ENCODE results near the gene ZBTB47. TPM values are rescaled to one million over a fixed set of nuclear protein-coding genes. Genes with fewer than 3 reads are reported as not detected.

ZBTB47 gene
- total RNA-seq, 2 experiments from 2014 or later, result 0.18 to 0.34 TPM

DNA sequence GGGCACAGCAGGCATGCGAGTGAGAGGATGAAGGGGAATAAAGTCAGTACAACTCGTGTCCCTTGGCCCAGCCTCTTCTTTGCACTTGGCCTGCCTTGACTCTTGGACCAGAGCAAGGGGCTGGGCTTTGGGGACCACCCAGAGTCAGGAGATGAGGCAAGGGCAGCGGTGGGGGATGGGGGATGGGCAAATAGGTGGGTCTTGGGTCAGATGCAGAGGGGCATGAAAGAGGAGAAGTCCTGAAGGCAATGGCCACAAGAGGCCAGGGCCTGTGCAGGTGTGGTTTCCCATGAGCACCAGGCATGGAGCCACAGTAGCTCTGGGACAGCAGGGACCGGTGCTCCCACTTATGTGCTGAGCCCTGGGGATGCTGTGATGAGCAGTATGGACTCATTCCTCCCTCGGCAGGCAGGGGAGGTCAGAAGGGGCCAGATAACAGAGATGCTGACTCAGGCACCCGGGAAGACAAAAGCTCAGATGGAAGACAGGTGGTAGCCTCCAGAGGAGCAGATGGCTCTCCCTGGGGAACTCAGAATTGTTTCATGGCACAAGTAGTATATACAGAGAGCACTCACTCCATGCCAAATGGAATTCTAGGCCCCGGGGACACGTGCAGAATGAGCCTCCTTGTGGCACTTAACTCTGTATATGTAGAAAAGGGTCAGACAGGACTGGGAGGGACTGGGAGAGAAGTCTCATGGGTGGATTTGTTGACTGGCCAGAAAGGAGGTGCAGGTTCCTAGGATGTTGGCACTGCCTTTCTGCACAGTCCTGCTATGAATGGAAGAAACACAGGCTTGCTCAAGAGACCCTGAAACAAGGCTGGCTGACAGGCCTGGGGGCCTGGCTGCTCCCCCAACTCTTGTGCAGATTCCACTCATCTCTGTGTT is 14.3 kb downstream of the ZBTB47 start:
- CTCF ChIA-PET, result no interaction called here
- ATAC-seq, result no peak
- POLR2A ChIA-PET, result no interaction called here
- Mint-ChIP-seq H3K4me1 (ENCODE audit: low read depth) (no peaks in the 10 kb centered on the region), H3K4me3 (no peak overlapping the region), H3K27me3 (ENCODE audit: low read depth) (no peaks in the 10 kb centered on the region), H3K27ac (no peak overlapping the region), H3K9me3 (ENCODE audit: insufficient read depth) (no peaks in the 10 kb centered on the region), H3K36me3 (ENCODE audit: low read depth) (no peaks in the 10 kb centered on the region)
- DNase-seq, result no peak

DNA sequence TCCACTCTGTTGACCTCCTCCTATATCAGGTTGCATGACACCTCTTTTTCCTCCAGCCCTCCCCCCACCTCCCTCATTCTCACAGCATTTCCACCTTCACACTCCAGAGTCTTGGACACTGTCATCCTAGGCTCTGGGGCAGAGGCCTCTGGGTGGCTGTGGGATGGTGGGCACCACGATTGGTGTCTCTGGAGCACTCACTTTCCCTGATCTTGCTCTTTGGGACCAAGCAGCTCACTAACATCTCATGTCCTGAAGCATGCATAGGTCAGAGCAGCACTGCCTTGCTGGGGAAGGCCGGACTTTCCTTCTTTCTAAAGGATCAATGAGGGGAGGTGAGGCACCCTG is 14.9 kb downstream of the ZBTB47 start:
- H3K9me3 Mint-ChIP-seq (ENCODE audit: insufficient read depth), result no peaks in the 10 kb centered on the region
- ATAC-seq, result no peak
- H3K27me3 Mint-ChIP-seq (ENCODE audit: low read depth), result no peaks in the 10 kb centered on the region
- H3K4me1 Mint-ChIP-seq (ENCODE audit: low read depth), result no peaks in the 10 kb centered on the region
- ChIA-PET POLR2A (no interaction called here), CTCF (no interaction called here)
- DNase-seq, result no peak
- H3K27ac Mint-ChIP-seq, result no peak overlapping the region
- no peak overlapping the region for H3K4me3 Mint-ChIP-seq
- H3K36me3 Mint-ChIP-seq (ENCODE audit: low read depth), result no peaks in the 10 kb centered on the region

DNA sequence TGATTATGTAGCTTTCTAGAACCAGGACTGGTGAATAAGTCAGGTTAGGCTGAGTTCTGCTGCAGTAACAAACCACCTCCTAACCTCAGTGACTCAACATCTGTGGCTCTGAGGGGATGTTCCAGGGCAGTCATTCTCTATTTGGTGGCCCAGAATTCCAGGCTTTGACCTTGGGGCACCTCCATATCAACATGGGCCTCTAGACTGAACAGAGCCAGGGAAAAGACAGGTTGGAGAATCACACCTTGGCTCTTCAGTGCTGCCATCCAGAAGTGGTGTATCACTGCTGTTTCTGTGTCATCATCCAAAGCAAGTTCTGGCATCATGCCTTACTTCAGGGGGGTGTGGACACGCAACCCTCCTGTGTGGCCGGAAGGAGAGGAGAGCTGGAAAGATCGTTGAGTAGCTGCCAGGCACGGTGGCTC is 15.3 kb downstream of the ZBTB47 start:
- Mint-ChIP-seq H3K36me3 (ENCODE audit: low read depth) (no peaks in the 10 kb centered on the region), H3K27me3 (ENCODE audit: low read depth) (no peaks in the 10 kb centered on the region), H3K4me3 (no peak overlapping the region), H3K9me3 (ENCODE audit: insufficient read depth) (no peaks in the 10 kb centered on the region), H3K4me1 (ENCODE audit: low read depth) (no peaks in the 10 kb centered on the region), H3K27ac (no peak overlapping the region)
- CTCF ChIA-PET, result no interaction called here
- no peak for DNase-seq
- no peak for ATAC-seq
- POLR2A ChIA-PET, result no interaction called here

DNA sequence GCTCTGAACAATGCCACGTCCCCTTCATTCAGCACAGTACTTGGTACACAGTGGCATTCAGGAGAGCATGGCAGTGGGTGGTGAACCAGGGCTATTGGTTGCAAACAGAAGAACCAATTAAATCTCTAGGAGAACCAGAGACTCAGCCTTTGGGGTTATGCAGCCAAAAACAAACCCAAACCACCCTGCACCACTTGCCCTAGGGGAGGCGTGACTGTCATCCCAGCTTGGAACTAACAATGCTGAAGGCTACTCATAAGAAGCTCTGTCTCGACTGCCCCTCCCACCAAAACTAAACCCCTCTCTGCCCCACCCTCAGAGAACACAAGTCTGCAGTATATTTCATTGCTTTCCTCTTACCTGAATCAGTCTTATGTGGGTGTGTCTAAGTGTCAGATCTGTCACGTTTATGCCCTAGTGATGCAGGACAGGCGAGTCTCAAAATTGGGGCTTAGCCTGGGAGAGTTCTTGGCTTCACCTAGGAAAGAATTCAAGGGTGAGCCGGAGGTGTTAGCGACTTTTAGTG is 16.6 kb downstream of the ZBTB47 start:
- ATAC-seq (no peak), DNase-seq (no peak)
- Mint-ChIP-seq H3K27me3 (ENCODE audit: low read depth) (peaks cover 5% of the 10 kb centered on the region), H3K9me3 (ENCODE audit: insufficient read depth) (no peaks in the 10 kb centered on the region), H3K36me3 (ENCODE audit: low read depth) (no peaks in the 10 kb centered on the region), H3K27ac (no peak overlapping the region), H3K4me1 (ENCODE audit: low read depth) (no peaks in the 10 kb centered on the region), H3K4me3 (no peak overlapping the region)
- POLR2A ChIA-PET, result interaction anchor here (0.7 kb wide), 1 partner anchor 1519 kb away, joined by 3 read pairs; no protein-coding TSS in a partner anchor
- CTCF ChIA-PET, result no interaction called here

DNA sequence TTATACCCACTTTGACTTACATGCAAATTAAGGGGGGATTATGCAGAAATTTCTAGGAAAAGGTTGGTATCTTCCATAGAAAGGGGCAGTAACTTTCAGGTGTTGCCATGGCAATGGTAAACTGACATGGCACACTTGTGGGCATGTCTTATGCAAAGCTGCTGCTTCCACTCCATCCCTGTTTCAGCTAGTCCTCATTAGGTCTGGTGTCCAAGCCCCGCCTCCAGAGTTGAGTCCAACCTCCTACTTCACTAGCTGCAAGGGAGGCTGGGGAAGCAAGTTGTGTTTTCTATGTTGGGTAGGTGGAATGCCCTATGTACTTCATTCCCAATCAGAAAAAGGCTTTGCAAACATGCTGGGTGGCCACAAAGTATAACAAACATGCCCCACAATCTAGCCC is 17.2 kb downstream of the ZBTB47 start:
- Mint-ChIP-seq H3K27ac (no peak overlapping the region), H3K36me3 (ENCODE audit: low read depth) (no peaks in the 10 kb centered on the region), H3K4me1 (ENCODE audit: low read depth) (no peaks in the 10 kb centered on the region), H3K27me3 (ENCODE audit: low read depth) (peaks cover 5% of the 10 kb centered on the region), H3K9me3 (ENCODE audit: insufficient read depth) (no peaks in the 10 kb centered on the region), H3K4me3 (no peak overlapping the region)
- ATAC-seq (no peak), DNase-seq (no peak)
- CTCF ChIA-PET, result no interaction called here
- POLR2A ChIA-PET, result no interaction called here

DNA sequence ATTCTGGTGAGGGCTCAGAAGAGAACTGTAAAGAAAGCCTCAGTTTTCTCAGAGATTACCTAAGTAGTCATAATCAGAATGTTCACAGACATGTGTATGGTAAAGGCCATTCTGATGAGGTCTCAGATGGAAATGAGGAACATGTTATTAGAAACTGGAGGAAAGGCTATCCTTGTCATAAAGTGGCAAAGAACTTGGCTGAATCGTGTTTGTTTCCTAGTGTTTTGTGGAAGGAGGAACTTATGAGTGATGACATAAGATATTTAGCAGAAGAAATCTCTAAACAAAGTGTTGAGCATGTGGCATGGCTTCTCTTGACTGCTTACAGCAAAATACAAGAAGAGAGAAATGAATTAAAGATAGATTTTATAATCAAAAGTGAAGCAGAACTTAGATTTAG is 19.0 kb downstream of the ZBTB47 start:
- ChIA-PET CTCF (no interaction called here), POLR2A (no interaction called here)
- no peak overlapping the region for H3K4me3 Mint-ChIP-seq
- no peaks in the 10 kb centered on the region for H3K36me3 Mint-ChIP-seq (ENCODE audit: low read depth)
- no peak overlapping the region for H3K27ac Mint-ChIP-seq
- peaks cover 5% of the 10 kb centered on the region for H3K27me3 Mint-ChIP-seq (ENCODE audit: low read depth)
- DNase-seq, result no peak
- ATAC-seq, result no peak
- peaks cover 9% of the 10 kb centered on the region for H3K9me3 Mint-ChIP-seq (ENCODE audit: insufficient read depth)
- H3K4me1 Mint-ChIP-seq (ENCODE audit: low read depth), result no peaks in the 10 kb centered on the region

DNA sequence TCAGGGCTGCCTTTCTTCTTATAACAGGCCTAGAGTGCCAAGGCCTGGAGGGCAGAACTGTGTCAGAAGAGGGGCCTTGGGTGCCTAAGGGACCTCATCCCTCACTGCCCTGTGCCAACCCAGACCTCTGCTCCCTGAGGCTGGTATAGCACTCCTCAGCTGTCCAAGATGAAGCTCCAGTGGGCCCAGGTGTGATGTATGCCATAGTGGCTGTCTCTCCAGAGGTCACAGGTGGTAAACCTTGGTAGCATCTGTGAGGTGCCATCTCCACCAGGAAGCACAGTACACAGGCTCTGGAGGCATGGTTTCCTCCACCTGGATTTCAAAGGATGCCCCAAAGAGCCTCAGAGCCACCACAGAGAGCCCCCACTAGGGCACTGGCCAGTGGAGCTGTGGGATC is 19.6 kb downstream of the ZBTB47 start:
- no peak for DNase-seq
- H3K27ac Mint-ChIP-seq, result no peak overlapping the region

DNA sequence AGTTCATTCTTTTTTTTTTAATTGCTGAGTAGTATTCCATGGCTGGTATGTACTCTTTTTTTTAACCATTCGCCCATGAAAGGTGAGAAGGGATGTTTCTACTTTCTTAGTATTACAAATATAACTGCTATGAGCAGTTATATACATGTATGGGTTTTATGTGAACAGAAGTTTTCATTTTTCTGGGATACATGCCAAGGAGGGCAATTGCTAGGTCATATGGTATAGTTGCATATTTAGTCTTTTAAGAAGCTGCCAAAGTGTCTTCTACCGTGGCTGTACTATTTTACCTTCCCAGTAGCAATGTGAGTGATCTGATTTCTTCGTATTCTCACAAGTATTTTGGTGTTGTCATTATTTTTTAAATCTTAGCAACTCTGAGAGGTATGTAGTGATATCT is 20.6 kb downstream of the ZBTB47 start:
- no peak overlapping the region for H3K27ac Mint-ChIP-seq
- ATAC-seq, result no peak
- no peak overlapping the region for H3K4me3 Mint-ChIP-seq

More for the DNA sequence above, 19.6 kb downstream of the ZBTB47 start:
- CTCF ChIA-PET, result no interaction called here
- POLR2A ChIA-PET, result no interaction called here
- H3K36me3 Mint-ChIP-seq (ENCODE audit: low read depth), result no peaks in the 10 kb centered on the region
- H3K9me3 Mint-ChIP-seq (ENCODE audit: insufficient read depth), result peaks cover 9% of the 10 kb centered on the region
- no peaks in the 10 kb centered on the region for H3K4me1 Mint-ChIP-seq (ENCODE audit: low read depth)
- H3K27me3 Mint-ChIP-seq (ENCODE audit: low read depth), result peaks cover 10% of the 10 kb centered on the region
- no peak overlapping the region for H3K4me3 Mint-ChIP-seq
- no peak for ATAC-seq

DNA sequence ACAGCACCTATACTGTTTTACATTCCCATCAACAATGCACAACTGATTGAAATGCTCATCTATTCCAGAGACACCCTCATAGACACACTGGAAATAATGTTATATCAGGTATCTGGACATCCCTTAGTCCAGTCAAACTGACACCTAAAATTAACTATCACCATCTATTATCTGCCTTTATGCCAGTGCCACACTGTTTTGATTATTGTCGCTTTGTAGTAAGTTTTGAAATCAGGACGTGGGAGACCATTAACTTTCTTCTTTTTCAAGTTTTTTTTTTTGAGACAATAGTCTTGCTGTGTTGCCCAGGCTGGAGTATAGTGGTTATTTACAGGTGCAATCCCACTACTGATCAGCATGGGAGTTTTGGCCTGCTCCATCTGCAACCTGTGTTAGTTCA is 22.4 kb downstream of the ZBTB47 start:
- Mint-ChIP-seq H3K4me3 (no peak overlapping the region), H3K36me3 (ENCODE audit: low read depth) (no peaks in the 10 kb centered on the region), H3K4me1 (ENCODE audit: low read depth) (no peaks in the 10 kb centered on the region), H3K27ac (no peak overlapping the region), H3K27me3 (ENCODE audit: low read depth) (peaks cover 10% of the 10 kb centered on the region), H3K9me3 (ENCODE audit: insufficient read depth) (peaks cover 9% of the 10 kb centered on the region)
- ATAC-seq (no peak), DNase-seq (no peak)
- ChIA-PET POLR2A (no interaction called here), CTCF (no interaction called here)

More for the DNA sequence above, 20.6 kb downstream of the ZBTB47 start:
- CTCF ChIA-PET, result no interaction called here
- no peaks in the 10 kb centered on the region for H3K4me1 Mint-ChIP-seq (ENCODE audit: low read depth)
- POLR2A ChIA-PET, result no interaction called here
- DNase-seq, result no peak
- no peaks in the 10 kb centered on the region for H3K36me3 Mint-ChIP-seq (ENCODE audit: low read depth)
- H3K27me3 Mint-ChIP-seq (ENCODE audit: low read depth), result peaks cover 10% of the 10 kb centered on the region
- H3K9me3 Mint-ChIP-seq (ENCODE audit: insufficient read depth), result peaks cover 9% of the 10 kb centered on the region

DNA sequence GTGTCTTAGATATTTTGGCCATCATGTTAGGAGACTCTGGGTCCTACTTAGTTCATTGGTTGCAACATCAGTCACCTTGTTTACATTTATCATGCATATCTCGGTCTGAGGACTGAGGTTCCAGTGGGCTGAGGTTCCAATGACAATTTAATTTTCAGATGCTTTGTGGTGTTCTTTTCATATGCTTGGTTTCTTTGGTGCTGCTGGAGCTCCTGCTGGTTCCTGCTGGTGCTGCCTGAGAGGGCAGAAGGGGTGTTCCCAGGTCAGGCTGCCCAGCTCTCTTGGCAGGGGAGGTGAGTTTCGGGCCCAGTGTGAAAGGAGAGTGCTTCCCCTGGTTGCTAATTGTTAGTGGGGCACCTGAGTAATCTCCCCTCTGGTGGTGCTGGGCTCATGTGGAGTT is 24.9 kb downstream of the ZBTB47 start:
- POLR2A ChIA-PET, result no interaction called here
- Mint-ChIP-seq H3K27me3 (ENCODE audit: low read depth) (peaks cover 13% of the 10 kb centered on the region), H3K4me1 (ENCODE audit: low read depth) (no peaks in the 10 kb centered on the region), H3K9me3 (ENCODE audit: insufficient read depth) (peaks cover 9% of the 10 kb centered on the region), H3K27ac (no peak overlapping the region), H3K36me3 (ENCODE audit: low read depth) (no peaks in the 10 kb centered on the region), H3K4me3 (no peak overlapping the region)
- DNase-seq (no peak), ATAC-seq (no peak)
- CTCF ChIA-PET, result no interaction called here

DNA sequence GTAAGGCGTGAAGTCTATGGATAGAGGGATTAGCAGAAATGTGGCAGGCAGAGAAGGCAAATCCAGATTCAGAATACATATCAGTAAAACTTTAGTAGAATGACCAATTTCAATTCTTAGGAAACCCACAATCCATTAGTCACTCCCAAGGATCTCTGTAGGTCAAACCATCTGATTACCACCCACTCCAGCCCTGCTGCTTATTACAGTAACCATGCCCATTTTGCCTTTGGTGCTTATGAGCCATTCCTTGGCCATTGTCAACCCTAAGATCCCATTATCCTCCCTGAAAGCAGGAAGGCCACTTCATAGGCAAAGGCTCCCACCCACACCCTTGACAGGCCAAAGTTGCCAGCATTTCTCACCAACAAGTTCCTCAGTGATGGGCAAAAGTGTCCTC is 26.8 kb downstream of the ZBTB47 start:
- Mint-ChIP-seq H3K27ac (no peak overlapping the region), H3K27me3 (ENCODE audit: low read depth) (peaks cover 11% of the 10 kb centered on the region), H3K9me3 (ENCODE audit: insufficient read depth) (peaks cover 9% of the 10 kb centered on the region), H3K4me1 (ENCODE audit: low read depth) (no peaks in the 10 kb centered on the region), H3K36me3 (ENCODE audit: low read depth) (no peaks in the 10 kb centered on the region), H3K4me3 (no peak overlapping the region)
- CTCF ChIA-PET, result no interaction called here
- no peak for DNase-seq
- no peak for ATAC-seq
- POLR2A ChIA-PET, result no interaction called here

DNA sequence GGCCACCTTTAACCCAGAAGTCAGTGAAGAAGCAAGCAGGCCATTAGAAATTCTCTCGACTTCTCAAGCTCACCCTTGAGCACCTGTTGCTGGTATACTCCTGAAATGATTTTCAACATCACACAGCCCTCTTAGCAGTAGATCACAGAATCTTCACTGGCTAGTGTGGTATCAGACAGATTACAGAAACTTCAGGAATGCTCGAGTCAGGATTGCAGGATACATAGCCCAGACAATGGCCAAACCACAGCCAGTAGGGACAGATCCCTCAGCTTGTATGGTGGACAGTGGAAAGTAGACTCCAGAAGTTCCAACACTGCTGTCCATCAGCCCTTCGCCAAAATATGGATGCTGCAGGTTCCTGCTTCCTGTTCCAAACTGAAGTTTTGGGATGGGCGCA is 27.3 kb downstream of the ZBTB47 start:
- no peak overlapping the region for H3K4me3 Mint-ChIP-seq
- ChIA-PET POLR2A (no interaction called here), CTCF (no interaction called here)
- peaks cover under 1% of the 10 kb centered on the region for H3K4me1 Mint-ChIP-seq (ENCODE audit: low read depth)
- DNase-seq (no peak), ATAC-seq (no peak)
- peaks cover 15% of the 10 kb centered on the region for H3K27me3 Mint-ChIP-seq (ENCODE audit: low read depth)
- H3K9me3 Mint-ChIP-seq (ENCODE audit: insufficient read depth), result peaks cover 9% of the 10 kb centered on the region
- no peaks in the 10 kb centered on the region for H3K36me3 Mint-ChIP-seq (ENCODE audit: low read depth)
- H3K27ac Mint-ChIP-seq, result no peak overlapping the region
